ENCODE measurements around the gene SAE1. TPM values are rescaled to one million over a fixed set of nuclear protein-coding genes. Genes with fewer than 3 reads are reported as not detected.

The SAE1 gene
- total RNA-seq, 2 donors from 2014 or later: 95.6 to 158 TPM

- H3K4me1 Mint-ChIP-seq (ENCODE audit: low read depth in 2 of 2): peaks cover 59 to 60% of the 10 kb centered on the region in 2 donors
- no peaks in the 10 kb centered on the region for H3K9me3 Mint-ChIP-seq
- peak overlapping the region; percentile 98 for H3K4me3 Mint-ChIP-seq
- peak overlapping the region; percentile 98 to 100 for H3K27ac Mint-ChIP-seq
- no peaks in the 10 kb centered on the region for H3K27me3 Mint-ChIP-seq
- peaks cover 32% of the 10 kb centered on the region for H3K36me3 Mint-ChIP-seq
- no peak for ATAC-seq
- peak; percentile 71 for DNase-seq (ENCODE audit: low spot score)
These were observed 20.9 kb upstream of the SAE1 start for GRCh38 chr19:47109541-47110375.

- Mint-ChIP-seq H3K9me3 (no peaks in the 10 kb centered on the region), H3K27ac (peak overlapping the region; percentile 98 to 100), H3K36me3 (peaks cover 30% of the 10 kb centered on the region), H3K27me3 (no peaks in the 10 kb centered on the region), H3K4me1 (ENCODE audit: low read depth in 2 of 2) (peaks cover 56% of the 10 kb centered on the region in 2 donors), H3K4me3 (peak overlapping the region; percentile 98)
- DNase-seq (ENCODE audit: low spot score) (peak; percentile 59), ATAC-seq (no peak)
These were observed 20.1 kb upstream of the SAE1 start for GRCh38 chr19:47110521-47111005.

- H3K9me3 Mint-ChIP-seq: no peaks in the 10 kb centered on the region
- H3K4me1 Mint-ChIP-seq (ENCODE audit: low read depth in 2 of 2): peaks cover 51 to 53% of the 10 kb centered on the region in 2 donors
- no peaks in the 10 kb centered on the region for H3K27me3 Mint-ChIP-seq
- ATAC-seq: no peak
- H3K27ac Mint-ChIP-seq: peak overlapping the region; percentile 98 to 100
- H3K36me3 Mint-ChIP-seq: peaks cover 26% of the 10 kb centered on the region
- peak overlapping the region; percentile 98 for H3K4me3 Mint-ChIP-seq
- DNase-seq (ENCODE audit: low spot score): peak; percentile 75
These were observed 19.5 kb upstream of the SAE1 start for GRCh38 chr19:47111006-47111621.

GRCh38 chr19:47111682-47112165 is 18.9 kb upstream of the SAE1 start:
- peak overlapping the region; percentile 98 to 100 for H3K27ac Mint-ChIP-seq
- DNase-seq (ENCODE audit: low spot score): no peak
- H3K27me3 Mint-ChIP-seq: no peaks in the 10 kb centered on the region
- peaks cover 47 to 50% of the 10 kb centered on the region in 2 donors for H3K4me1 Mint-ChIP-seq (ENCODE audit: low read depth in 2 of 2)
- no peak for ATAC-seq
- no peaks in the 10 kb centered on the region for H3K9me3 Mint-ChIP-seq
- H3K36me3 Mint-ChIP-seq: peaks cover 26% of the 10 kb centered on the region
- H3K4me3 Mint-ChIP-seq: peak overlapping the region; percentile 98

GRCh38 chr19:47112166-47112996 is 18.3 kb upstream of the SAE1 start:
- Mint-ChIP-seq H3K4me3 (peak overlapping the region; percentile 98), H3K27me3 (no peaks in the 10 kb centered on the region), H3K4me1 (ENCODE audit: low read depth in 2 of 2) (peaks cover 40 to 44% of the 10 kb centered on the region in 2 donors), H3K9me3 (no peaks in the 10 kb centered on the region), H3K36me3 (peaks cover 26% of the 10 kb centered on the region), H3K27ac (peak overlapping the region; percentile 98 to 100)
- ATAC-seq (peak; percentile 52 to 74), DNase-seq (ENCODE audit: low spot score) (peak; percentile 92)

GRCh38 chr19:47112997-47113849 is 17.4 kb upstream of the SAE1 start, which contains the start of gene ZC3H4:
Gene ZC3H4, minus strand, starts transcription at chr19:47113776. Its CDS starts 1,192 bp downstream, at chr19:47112584.
- Mint-ChIP-seq H3K27me3 (no peaks in the 10 kb centered on the region), H3K4me1 (ENCODE audit: low read depth in 2 of 2) (peaks cover 32 to 35% of the 10 kb centered on the region in 2 donors), H3K9me3 (no peaks in the 10 kb centered on the region), H3K4me3 (peak within 1 kb of the TSS; percentile 98), H3K27ac (peak within 1 kb of the TSS; percentile 98 to 100), H3K36me3 (peaks cover 23% of the 10 kb centered on the region)
- ATAC-seq (peak; percentile 91 to 92), DNase-seq (ENCODE audit: low spot score) (peak; percentile 100)

GRCh38 chr19:47113850-47114651 is 16.6 kb upstream of the SAE1 start:
- Mint-ChIP-seq H3K9me3 (no peaks in the 10 kb centered on the region), H3K4me1 (ENCODE audit: low read depth in 2 of 2) (peaks cover 25 to 29% of the 10 kb centered on the region in 2 donors), H3K27ac (peak overlapping the region; percentile 98 to 100), H3K36me3 (peaks cover 20% of the 10 kb centered on the region), H3K27me3 (no peaks in the 10 kb centered on the region), H3K4me3 (peak overlapping the region; percentile 98)
- no peak for ATAC-seq
- DNase-seq (ENCODE audit: low spot score): no peak

GRCh38 chr19:47120470-47121067 is 10.1 kb upstream of the SAE1 start:
- Mint-ChIP-seq H3K4me3 (no peak overlapping the region), H3K27ac (peak overlapping the region in 1 of 2 donors; percentile 13), H3K36me3 (no peaks in the 10 kb centered on the region), H3K4me1 (ENCODE audit: low read depth in 2 of 2) (peaks cover 0 to 4% of the 10 kb centered on the region in 2 donors), H3K9me3 (no peaks in the 10 kb centered on the region), H3K27me3 (no peaks in the 10 kb centered on the region)
- no peak for DNase-seq (ENCODE audit: low spot score)
- no peak for ATAC-seq

GRCh38 chr19:47122359-47123335 is 8.0 kb upstream of the SAE1 start:
- H3K9me3 Mint-ChIP-seq: no peaks in the 10 kb centered on the region
- H3K4me3 Mint-ChIP-seq: no peak overlapping the region
- peak overlapping the region in 1 of 2 donors; percentile 57 for H3K27ac Mint-ChIP-seq
- no peaks in the 10 kb centered on the region for H3K27me3 Mint-ChIP-seq
- H3K36me3 Mint-ChIP-seq: no peaks in the 10 kb centered on the region
- peaks cover 0 to 4% of the 10 kb centered on the region in 2 donors for H3K4me1 Mint-ChIP-seq (ENCODE audit: low read depth in 2 of 2)
- ATAC-seq: no peak
- DNase-seq (ENCODE audit: low spot score): no peak

GRCh38 chr19:47123406-47123805 is 7.2 kb upstream of the SAE1 start:
- H3K4me3 Mint-ChIP-seq: no peak overlapping the region
- H3K4me1 Mint-ChIP-seq (ENCODE audit: low read depth in 2 of 2): peaks cover 0 to 4% of the 10 kb centered on the region in 2 donors
- ATAC-seq (no peak), DNase-seq (ENCODE audit: low spot score) (no peak)
- no peaks in the 10 kb centered on the region for H3K27me3 Mint-ChIP-seq
- no peaks in the 10 kb centered on the region for H3K36me3 Mint-ChIP-seq
- no peak overlapping the region for H3K27ac Mint-ChIP-seq
- no peaks in the 10 kb centered on the region for H3K9me3 Mint-ChIP-seq

Measured in natural killer cell treated with Interleukin-12 subunit alpha and Interleukin-12 subunit beta and Interleukin-15 and Interleukin-18, amount 100 ng/mL, for 72 hours (primary cell).